ENCODE data around the gene OR13G1. TPM values are rescaled to one million over a fixed set of nuclear protein-coding genes. Genes with fewer than 3 reads are reported as not detected.
A peak's percentile ranks its signal among the peaks of the same experiment; 100 is the strongest.

OR13G1 gene
- total RNA-seq, 2 donors from 2014 or later, result not detected

- Histone ChIP-seq H3K4me3 (ENCODE audit: low read length) (no peak overlapping the region), H3K27ac (ENCODE audit: low read depth, low read length) (no peak overlapping the region), H3K9me3 (ENCODE audit: control insufficient read depth, low read length) (no peaks in the 10 kb centered on the region), H3K4me1 (ENCODE audit: control insufficient read depth, insufficient read depth, low read length) (no peaks in the 10 kb centered on the region), H3K9ac (ENCODE audit: extremely low read depth, low read length, poor library complexity, severe bottlenecking) (no peak overlapping the region), H3K27me3 (ENCODE audit: control insufficient read depth, insufficient read depth, low read length, poor library complexity, severe bottlenecking) (peaks cover 7% of the 10 kb centered on the region), H3K36me3 (ENCODE audit: control insufficient read depth, insufficient read depth, low read length) (no peaks in the 10 kb centered on the region)
- H3K9me3 Mint-ChIP-seq, result no peaks in the 10 kb centered on the region
- H3K4me1 Mint-ChIP-seq, result peaks cover 6% of the 10 kb centered on the region
- peaks cover 23% of the 10 kb centered on the region for H3K27me3 Mint-ChIP-seq (ENCODE audit: insufficient read depth)
- TF ChIP-seq, protein P1, sequence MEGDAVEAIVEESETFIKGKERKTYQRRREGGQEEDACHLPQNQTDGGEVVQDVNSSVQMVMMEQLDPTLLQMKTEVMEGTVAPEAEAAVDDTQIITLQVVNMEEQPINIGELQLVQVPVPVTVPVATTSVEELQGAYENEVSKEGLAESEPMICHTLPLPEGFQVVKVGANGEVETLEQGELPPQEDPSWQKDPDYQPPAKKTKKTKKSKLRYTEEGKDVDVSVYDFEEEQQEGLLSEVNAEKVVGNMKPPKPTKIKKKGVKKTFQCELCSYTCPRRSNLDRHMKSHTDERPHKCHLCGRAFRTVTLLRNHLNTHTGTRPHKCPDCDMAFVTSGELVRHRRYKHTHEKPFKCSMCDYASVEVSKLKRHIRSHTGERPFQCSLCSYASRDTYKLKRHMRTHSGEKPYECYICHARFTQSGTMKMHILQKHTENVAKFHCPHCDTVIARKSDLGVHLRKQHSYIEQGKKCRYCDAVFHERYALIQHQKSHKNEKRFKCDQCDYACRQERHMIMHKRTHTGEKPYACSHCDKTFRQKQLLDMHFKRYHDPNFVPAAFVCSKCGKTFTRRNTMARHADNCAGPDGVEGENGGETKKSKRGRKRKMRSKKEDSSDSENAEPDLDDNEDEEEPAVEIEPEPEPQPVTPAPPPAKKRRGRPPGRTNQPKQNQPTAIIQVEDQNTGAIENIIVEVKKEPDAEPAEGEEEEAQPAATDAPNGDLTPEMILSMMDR (conservative IDR thresholded peaks at IDR 0.05), result no peak
- no peak for DNase-seq
- no peak overlapping the region for H3K4me3 Mint-ChIP-seq
- no peaks in the 10 kb centered on the region for H3K36me3 Mint-ChIP-seq (ENCODE audit: low read depth)
- H3K27ac Mint-ChIP-seq, result no peak overlapping the region
- 0 to 70% methylated on average over 1 to 4 of the region's 5 CpGs for WGBS, 2 experiments (ENCODE audit: insufficient coverage in 1 of 2, insufficient read length in 1 of 2)
Measured at GRCh38 chr1:247642742-247643141, 36.8 kb downstream of the OR13G1 start.

DNA sequence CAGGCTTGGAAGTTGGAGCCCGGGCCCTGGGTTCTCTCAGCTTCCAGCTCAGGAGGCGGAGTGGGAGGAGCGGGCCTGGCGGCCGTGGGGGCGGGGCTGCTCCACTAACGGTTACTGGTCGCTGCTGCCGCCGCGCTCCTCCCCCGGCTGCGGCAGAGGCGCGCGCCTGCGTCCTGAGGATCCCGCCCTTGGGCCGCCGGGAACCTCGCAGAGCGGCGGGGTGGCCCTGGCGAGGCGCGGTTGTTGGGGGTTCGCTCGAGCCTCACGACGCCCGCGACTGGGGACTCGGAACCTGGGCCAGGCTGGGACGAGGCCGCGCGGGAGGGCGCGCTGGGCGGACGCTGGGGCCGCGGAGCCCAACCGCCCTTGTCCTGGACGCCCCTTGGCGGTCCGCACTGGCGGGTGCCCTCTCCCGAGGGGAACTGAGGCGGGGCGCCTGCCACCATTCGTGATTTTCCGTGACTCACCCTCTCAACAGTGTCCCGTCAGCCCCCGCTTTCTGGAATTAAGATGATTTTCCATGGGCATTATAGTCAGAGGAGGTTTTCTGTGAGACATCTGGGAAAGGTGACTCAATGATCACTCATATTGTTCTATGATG, 40.1 kb downstream of the OR13G1 start:
- Histone ChIP-seq H3K27ac (ENCODE audit: low read depth, low read length) (no peak overlapping the region), H3K36me3 (ENCODE audit: control insufficient read depth, insufficient read depth, low read length) (no peaks in the 10 kb centered on the region), H3K4me3 (ENCODE audit: low read length) (peak overlapping the region; percentile 72), H3K4me1 (ENCODE audit: control insufficient read depth, insufficient read depth, low read length) (no peaks in the 10 kb centered on the region), H3K9ac (ENCODE audit: extremely low read depth, low read length, poor library complexity, severe bottlenecking) (no peak overlapping the region), H3K27me3 (ENCODE audit: control insufficient read depth, insufficient read depth, low read length, poor library complexity, severe bottlenecking) (peaks cover 7% of the 10 kb centered on the region), H3K9me3 (ENCODE audit: control insufficient read depth, low read length) (no peaks in the 10 kb centered on the region)
- Mint-ChIP-seq H3K27ac (no peak overlapping the region), H3K27me3 (ENCODE audit: insufficient read depth) (peaks cover 27% of the 10 kb centered on the region), H3K9me3 (no peaks in the 10 kb centered on the region), H3K36me3 (ENCODE audit: low read depth) (no peaks in the 10 kb centered on the region), H3K4me3 (peak overlapping the region; percentile 49), H3K4me1 (peaks cover 1% of the 10 kb centered on the region)
- TF ChIP-seq, protein P1 (conservative IDR thresholded peaks at IDR 0.05), result peak; percentile 13
- peak; percentile 89 for DNase-seq
- 43 to 74% methylated on average over 18 to 55 of the region's 55 CpGs for WGBS, 2 experiments (ENCODE audit: insufficient coverage in 1 of 2, insufficient read length in 1 of 2)

GRCh38 chr1:247638781-247639180, 40.8 kb downstream of the OR13G1 start:
- no peaks in the 10 kb centered on the region for H3K9me3 Mint-ChIP-seq
- peaks cover 1% of the 10 kb centered on the region for H3K4me1 Mint-ChIP-seq
- Histone ChIP-seq H3K36me3 (ENCODE audit: control insufficient read depth, insufficient read depth, low read length) (no peaks in the 10 kb centered on the region), H3K27me3 (ENCODE audit: control insufficient read depth, insufficient read depth, low read length, poor library complexity, severe bottlenecking) (peaks cover 7% of the 10 kb centered on the region), H3K27ac (ENCODE audit: low read depth, low read length) (no peak overlapping the region), H3K9me3 (ENCODE audit: control insufficient read depth, low read length) (no peaks in the 10 kb centered on the region), H3K4me1 (ENCODE audit: control insufficient read depth, insufficient read depth, low read length) (no peaks in the 10 kb centered on the region), H3K9ac (ENCODE audit: extremely low read depth, low read length, poor library complexity, severe bottlenecking) (no peak overlapping the region), H3K4me3 (ENCODE audit: low read length) (no peak overlapping the region)
- H3K4me3 Mint-ChIP-seq, result peak overlapping the region; percentile 49
- H3K27me3 Mint-ChIP-seq (ENCODE audit: insufficient read depth), result peaks cover 30% of the 10 kb centered on the region
- DNase-seq, result no peak
- no peak overlapping the region for H3K27ac Mint-ChIP-seq
- TF ChIP-seq, protein P1 (conservative IDR thresholded peaks at IDR 0.05), result no peak
- 79 to 96% methylated on average over 3 to 6 of the region's 6 CpGs for WGBS, 2 experiments (ENCODE audit: insufficient coverage in 1 of 2, insufficient read length in 1 of 2)
- no peaks in the 10 kb centered on the region for H3K36me3 Mint-ChIP-seq (ENCODE audit: low read depth)
